Astrocyte of the spinal cord (primary cell): ENCODE measurements around the gene SRGAP3.

Experiments used
- DNase-seq: peaks from one replicate; pipeline ENCODE4 v3.0.0; 2011; ENCODE audit warnings: low read depth, low spot score
- H3K4me3 ChIP-seq: 2 replicates; pipeline ENCODE4 v1.5.1; 2011; ENCODE audit warnings: low read depth, mild to moderate bottlenecking, low read length, moderate library complexity
- in situ Hi-C: cut with HindIII; loops from 2 replicates; pipeline ENCODE4 v1.10.0; 2017; ENCODE audit warnings: low sequenced_read_pairs
- TF ChIP-seq, protein P1 (sequence below): IDR thresholded peaks from 2 replicates; pipeline ENCODE4 v1.5.1; 2012; ENCODE audit warnings: low read depth, mild to moderate bottlenecking, low read length, inconsistent platforms

The SRGAP3 gene

DNA sequence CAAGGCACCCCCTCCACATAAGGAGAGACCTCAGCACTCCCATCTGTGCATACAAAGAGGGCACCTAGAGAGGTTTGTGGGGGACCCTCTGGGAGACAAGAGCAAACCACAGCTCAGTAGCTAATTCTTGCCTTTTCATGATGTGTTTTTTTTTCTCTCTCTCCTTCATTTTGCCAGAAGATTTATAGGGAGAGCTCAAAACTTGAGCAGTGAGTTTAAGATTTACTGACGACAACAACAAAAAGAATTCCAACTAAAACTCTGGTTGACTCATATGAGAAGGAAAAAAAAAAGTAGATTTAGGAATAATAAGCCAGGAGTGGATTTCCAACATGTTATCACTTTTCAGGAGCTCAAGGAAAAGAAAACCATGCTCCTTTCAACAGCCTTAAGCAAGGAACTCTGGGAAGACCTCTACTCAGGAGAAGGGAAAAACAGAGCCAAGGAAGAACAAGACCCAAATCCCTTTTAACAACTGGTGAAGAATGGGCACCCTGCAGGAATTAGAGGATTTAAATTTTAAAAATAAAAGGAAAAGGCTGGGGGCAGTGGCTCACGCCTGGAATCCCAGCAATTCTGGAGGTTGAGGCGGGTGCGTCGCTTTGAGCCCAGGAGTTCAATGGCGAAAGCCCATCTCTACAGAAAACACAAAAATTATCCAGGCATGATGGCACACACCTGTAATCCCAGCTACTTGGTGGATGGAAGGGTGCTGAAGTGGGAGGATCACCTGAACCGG lies 228.0 kb downstream of the SRGAP3 start:
- H3K4me3 ChIP-seq: no peak overlapping the region
- DNase-seq: no peak

DNA sequence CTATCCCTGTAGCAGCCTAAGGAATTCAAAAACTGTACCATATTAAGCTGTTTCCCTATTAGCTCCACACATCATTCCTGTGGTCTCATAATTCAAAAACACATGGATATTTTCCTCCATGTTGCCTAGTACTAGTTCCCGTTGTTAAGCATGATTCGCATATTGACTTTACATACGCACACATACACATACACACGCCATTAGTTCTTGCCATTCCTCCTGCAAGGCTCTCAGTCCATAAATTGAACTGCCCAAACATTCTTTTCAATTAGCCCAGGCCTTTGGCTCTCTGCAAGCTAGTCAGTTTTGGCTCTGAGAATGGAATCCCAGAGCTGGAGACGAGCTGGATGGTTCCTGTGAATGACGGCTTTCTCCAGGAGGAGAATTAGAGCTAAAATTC lies 229.0 kb downstream of the SRGAP3 start:
- TF ChIP-seq, protein P1, sequence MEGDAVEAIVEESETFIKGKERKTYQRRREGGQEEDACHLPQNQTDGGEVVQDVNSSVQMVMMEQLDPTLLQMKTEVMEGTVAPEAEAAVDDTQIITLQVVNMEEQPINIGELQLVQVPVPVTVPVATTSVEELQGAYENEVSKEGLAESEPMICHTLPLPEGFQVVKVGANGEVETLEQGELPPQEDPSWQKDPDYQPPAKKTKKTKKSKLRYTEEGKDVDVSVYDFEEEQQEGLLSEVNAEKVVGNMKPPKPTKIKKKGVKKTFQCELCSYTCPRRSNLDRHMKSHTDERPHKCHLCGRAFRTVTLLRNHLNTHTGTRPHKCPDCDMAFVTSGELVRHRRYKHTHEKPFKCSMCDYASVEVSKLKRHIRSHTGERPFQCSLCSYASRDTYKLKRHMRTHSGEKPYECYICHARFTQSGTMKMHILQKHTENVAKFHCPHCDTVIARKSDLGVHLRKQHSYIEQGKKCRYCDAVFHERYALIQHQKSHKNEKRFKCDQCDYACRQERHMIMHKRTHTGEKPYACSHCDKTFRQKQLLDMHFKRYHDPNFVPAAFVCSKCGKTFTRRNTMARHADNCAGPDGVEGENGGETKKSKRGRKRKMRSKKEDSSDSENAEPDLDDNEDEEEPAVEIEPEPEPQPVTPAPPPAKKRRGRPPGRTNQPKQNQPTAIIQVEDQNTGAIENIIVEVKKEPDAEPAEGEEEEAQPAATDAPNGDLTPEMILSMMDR: no peak
- in situ Hi-C loops: no loop called here
- no peak for DNase-seq
- no peak overlapping the region for H3K4me3 ChIP-seq

More for the DNA sequence above, 228.0 kb downstream of the SRGAP3 start:
- TF ChIP-seq, protein P1: no peak
- in situ Hi-C loops: no loop called here

DNA sequence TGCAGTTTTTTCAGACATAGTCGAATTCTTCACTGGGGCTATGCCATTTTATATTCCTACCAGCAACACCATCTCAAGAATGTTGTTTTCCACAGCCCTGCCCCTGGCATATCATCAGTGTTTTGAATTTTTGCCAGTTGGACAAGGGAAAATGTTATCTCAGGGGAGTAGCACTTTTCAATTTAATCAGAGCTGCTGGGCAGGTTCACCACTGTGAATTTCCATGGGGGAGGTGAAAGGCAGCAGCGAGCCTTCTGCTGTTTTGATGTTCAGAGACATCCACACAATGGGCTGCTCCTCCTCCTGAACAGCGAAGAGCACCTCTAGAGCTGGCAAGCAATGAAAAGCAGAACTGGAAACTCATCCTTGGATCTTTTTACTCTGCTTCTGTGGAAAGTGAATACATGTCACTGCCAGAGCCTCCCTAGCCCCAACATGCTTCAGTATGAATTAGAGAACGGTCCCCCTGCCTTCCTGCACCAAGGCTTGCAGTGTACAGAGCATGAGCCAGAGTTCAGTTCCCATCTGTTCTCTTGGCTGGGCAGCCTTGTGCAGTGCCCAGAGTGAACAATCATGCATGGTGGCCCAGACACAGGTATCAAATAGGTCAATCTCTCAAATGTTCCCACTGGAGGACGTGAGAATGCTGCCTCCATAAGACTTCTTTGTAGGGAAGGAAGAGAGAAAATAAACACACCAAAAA lies 230.0 kb downstream of the SRGAP3 start:
- no peak for DNase-seq
- in situ Hi-C loops: no loop called here
- TF ChIP-seq, protein P1: no peak
- no peak overlapping the region for H3K4me3 ChIP-seq

DNA sequence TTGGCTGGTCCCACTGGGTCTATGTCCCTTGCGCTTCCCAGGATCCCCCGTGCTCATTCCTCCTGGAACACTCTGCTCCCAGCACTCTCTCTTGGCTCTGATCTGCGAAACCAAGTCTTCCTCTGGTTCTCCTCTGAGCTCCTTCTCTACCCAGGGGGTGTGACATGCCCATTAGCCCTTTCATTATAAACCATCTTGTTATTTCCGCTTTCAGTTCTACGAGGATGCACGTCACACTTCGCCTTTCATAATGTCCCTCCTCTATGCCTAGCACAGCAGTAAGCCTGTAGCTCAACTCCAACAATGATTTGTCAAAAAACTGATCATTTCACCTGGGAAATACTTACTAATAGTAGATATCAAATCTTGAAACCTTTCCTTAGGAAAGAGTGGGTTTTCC lies 234.2 kb downstream of the SRGAP3 start:
- no peak overlapping the region for H3K4me3 ChIP-seq
- in situ Hi-C loops: no loop called here
- TF ChIP-seq, protein P1: no peak
- DNase-seq: no peak

DNA sequence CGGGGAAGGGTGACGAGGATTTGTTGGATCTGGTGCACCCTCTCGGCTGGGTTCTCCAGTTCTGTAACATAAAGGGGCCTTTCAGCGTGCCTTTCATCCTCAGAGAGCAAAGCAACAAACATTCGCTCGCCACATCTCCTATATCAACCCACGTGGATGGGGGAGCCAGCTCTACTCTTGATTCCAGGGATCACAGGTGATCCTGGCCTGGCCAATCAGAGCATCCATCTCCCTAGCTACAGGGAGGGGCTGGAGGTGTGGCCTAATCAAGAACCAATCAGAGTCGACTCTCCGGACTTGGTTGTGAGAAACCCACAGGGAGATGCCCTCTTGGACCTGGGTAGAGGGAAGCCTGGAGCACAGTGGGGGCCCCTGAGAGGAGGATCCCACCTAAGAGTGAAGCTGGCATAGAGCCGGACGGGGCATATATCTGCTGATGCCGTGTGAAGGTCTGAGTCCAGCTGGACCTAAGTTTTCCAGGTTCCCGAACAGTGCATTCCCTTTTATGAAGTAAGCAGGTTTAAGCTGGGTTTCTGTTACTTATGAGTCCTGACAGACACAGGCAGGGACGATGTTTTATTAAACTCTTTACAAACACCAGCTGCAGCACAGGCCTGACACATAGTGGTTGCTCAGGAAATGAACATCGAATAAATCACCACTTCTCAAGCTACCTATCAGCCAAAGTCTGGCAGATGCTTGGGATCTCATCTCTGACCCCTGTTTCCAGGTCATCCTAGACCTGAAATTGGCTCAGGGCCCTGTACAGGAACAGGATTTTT lies 235.5 kb downstream of the SRGAP3 start:
- H3K4me3 ChIP-seq: no peak overlapping the region
- TF ChIP-seq, protein P1: no peak
- in situ Hi-C loops: no loop called here
- no peak for DNase-seq

- in situ Hi-C loops: no loop called here
- TF ChIP-seq, protein P1: no peak
- no peak overlapping the region for H3K4me3 ChIP-seq
- DNase-seq: no peak
Observed at GRCh38 chr3:9012521-9012920, 236.9 kb downstream of the SRGAP3 start.
